ENCODE data around the gene OLFML2B.

The OLFML2B gene

GRCh38 chr1:161983725-161984124, 39.9 kb downstream of the OLFML2B start:
- no peak overlapping the region for H3K27ac ChIP-seq
- TF ChIP-seq CTCF (conservative IDR thresholded peaks at IDR 0.05; ENCODE audit: low read depth) = no peak
- ChIA-PET CTCF (no interaction called here), POLR2A (ENCODE audit: low non-redundant PET) (no interaction called here)
- DNase-seq (ENCODE audit: low spot score) = no peak

GRCh38 chr1:161982917-161983316, 40.8 kb downstream of the OLFML2B start:
- POLR2A ChIA-PET (ENCODE audit: low non-redundant PET) = no interaction called here
- CTCF ChIA-PET = interaction anchor here (0.7 kb wide), 1 partner anchor 484 kb away, joined by 4 read pairs; no protein-coding TSS in a partner anchor
- H3K27ac ChIP-seq = no peak overlapping the region
- no peak for DNase-seq (ENCODE audit: low spot score)
- TF ChIP-seq CTCF (conservative IDR thresholded peaks at IDR 0.05; ENCODE audit: low read depth) = no peak

- DNase-seq (ENCODE audit: low spot score) = no peak
- H3K27ac ChIP-seq = no peak overlapping the region
- TF ChIP-seq CTCF (conservative IDR thresholded peaks at IDR 0.05; ENCODE audit: low read depth) = no peak
- POLR2A ChIA-PET (ENCODE audit: low non-redundant PET) = no interaction called here
- CTCF ChIA-PET = interaction anchor here (0.5 to 0.7 kb wide), 2 partner anchors 116 to 484 kb away, joined by 3 to 4 read pairs; no protein-coding TSS in a partner anchor
Measured at GRCh38 chr1:161982507-161982895, 41.2 kb downstream of the OLFML2B start.

GRCh38 chr1:161981735-161982506, 41.7 kb downstream of the OLFML2B start:
- CTCF ChIA-PET = interaction anchor here (0.5 to 0.7 kb wide), 2 partner anchors 55 to 116 kb away, joined by 3 read pairs; no protein-coding TSS in a partner anchor
- POLR2A ChIA-PET (ENCODE audit: low non-redundant PET) = no interaction called here
- no peak for TF ChIP-seq CTCF (conservative IDR thresholded peaks at IDR 0.05; ENCODE audit: low read depth)
- no peak overlapping the region for H3K27ac ChIP-seq
- no peak for DNase-seq (ENCODE audit: low spot score)

- no peak for TF ChIP-seq CTCF (conservative IDR thresholded peaks at IDR 0.05; ENCODE audit: low read depth)
- no peak for DNase-seq (ENCODE audit: low spot score)
- H3K27ac ChIP-seq = no peak overlapping the region
- ChIA-PET CTCF (interaction anchor here (0.7 kb wide), 1 partner anchor 56 kb away, joined by 3 read pairs; no protein-coding TSS in a partner anchor), POLR2A (ENCODE audit: low non-redundant PET) (no interaction called here)
Measured at GRCh38 chr1:161981126-161981525, 42.5 kb downstream of the OLFML2B start.

GRCh38 chr1:161978011-161978790, 45.5 kb downstream of the OLFML2B start:
- H3K27ac ChIP-seq = no peak overlapping the region
- no peak for TF ChIP-seq CTCF (conservative IDR thresholded peaks at IDR 0.05; ENCODE audit: low read depth)
- ChIA-PET CTCF (no interaction called here), POLR2A (ENCODE audit: low non-redundant PET) (no interaction called here)
- DNase-seq (ENCODE audit: low spot score) = no peak
